HepG2 (cell line): Measurements from ENCODE around the gene ARTN. TPM values are rescaled to one million over a fixed set of nuclear protein-coding genes. Genes with fewer than 3 reads are reported as not detected.

ENCODE experiments used
- ATAC-seq: fragments of 200-7000 bp; cut with Tn5 transposase; 3 replicates; pipeline ENCODE4 v1.9.1; 2020; ENCODE audit warnings: mild to moderate bottlenecking, moderate library complexity
- BruUV-seq: library from RNA; stranded (reverse); fragments of 400-500 nt; replicated peaks from 2 replicates; lab custom pipeline; 2021; lab: Mats Ljungman, UMichigan
- CTCF ChIA-PET: fragments of 300-600 bp; formaldehyde crosslinking; extraction: SDS; loops from one replicate; lab custom pipeline; 2021; ENCODE audit warnings: low total read pairs, inconsistent platforms, low intra/inter-chr PET ratio; lab: Yijun Ruan, JAX
- POLR2A ChIA-PET: fragments of 350-600 bp; sonication (Branson Sonifier 250); formaldehyde crosslinking; loops from one replicate; lab custom pipeline; 2020; ENCODE audit warnings: antibody characterized with exemption, inconsistent platforms; lab: Yijun Ruan, JAX
- DNase-seq: peaks from one replicate; pipeline ENCODE4 v3.0.0-alpha.2; 2015; ENCODE audit warnings: low spot score
- FAIRE-seq: peaks from 3 replicates; lab custom pipeline; 2011; peaks lifted over from hg19 to GRCh38; lab: Jason Lieb, UNC
- H2AFZ ChIP-seq: one replicate; pipeline ENCODE4 v1.6.1; 2011; ENCODE audit warnings: low read length, inconsistent platforms
- H3K27ac ChIP-seq: fragments of 300-600 bp; 3 replicates; pipeline ENCODE4 v1.8.0; 2011; ENCODE audit warnings: mixed run types, mild to moderate bottlenecking, mixed read lengths, low read length, inconsistent platforms; ENCODE audit not compliant: insufficient read depth; ENCODE audit errors: extremely low read length
- H3K27me3 ChIP-seq, 2 experiments: fragments of 200-600 bp in 1 of 2; 2 replicates in 1 of 2; 3 replicates in 1 of 2; pipeline versions ENCODE4 v1.6.0 to v1.8.0; 2011; ENCODE audit warnings: low read length in 2 of 2, mild to moderate bottlenecking in 2 of 2, moderate library complexity in 2 of 2, inconsistent platforms in 1 of 2; ENCODE audit not compliant: insufficient read depth in 2 of 2, control insufficient read depth in 1 of 2
- H3K36me3 ChIP-seq, 2 experiments: fragments of 200-600 bp in 1 of 2; replicated peaks in 1 of 2; 2 replicates in 1 of 2; 3 replicates in 1 of 2; pipeline versions ENCODE4 v1.5.1 to v1.8.0; 2011; ENCODE audit warnings: low read length in 2 of 2, inconsistent platforms in 1 of 2; ENCODE audit not compliant: insufficient read depth in 2 of 2, control insufficient read depth in 1 of 2
- H3K4me1 ChIP-seq: 2 replicates; pipeline ENCODE4 v1.5.1; 2012; ENCODE audit warnings: low read length, inconsistent platforms; ENCODE audit not compliant: insufficient read depth
- H3K4me2 ChIP-seq: 2 replicates; pipeline ENCODE4 v1.6.0; 2011; ENCODE audit warnings: low read depth, low read length, inconsistent platforms
- H3K4me3 ChIP-seq, 3 experiments: fragments of 200-600 bp in 1 of 3; sonication (generic), shearing (Covaris generic) in 1 of 3; replicated peaks in 1 of 3; 2 replicates each; pipeline ENCODE4 v1.5.1; 2011 to 2016; ENCODE audit warnings: low read length in 3 of 3, inconsistent platforms in 2 of 3, low read depth in 2 of 3, mild to moderate bottlenecking in 2 of 3, control low read depth in 1 of 3, mixed read lengths in 1 of 3; ENCODE audit not compliant: insufficient read depth in 1 of 3
- H3K79me2 ChIP-seq: one replicate; pipeline ENCODE4 v1.6.1; 2011; ENCODE audit warnings: low read length, inconsistent platforms; ENCODE audit not compliant: insufficient read depth
- H3K9ac ChIP-seq: 2 replicates; pipeline ENCODE4 v1.6.0; 2011; ENCODE audit warnings: mild to moderate bottlenecking, low read depth, low read length, inconsistent platforms; ENCODE audit not compliant: insufficient read depth
- H3K9me3 ChIP-seq: 2 replicates; pipeline ENCODE4 v1.5.1; 2012; ENCODE audit warnings: mild to moderate bottlenecking, low read length
- H4K20me1 ChIP-seq: 2 replicates; pipeline ENCODE4 v1.6.0; 2011; ENCODE audit warnings: inconsistent platforms, mild to moderate bottlenecking, low read length, moderate library complexity; ENCODE audit not compliant: insufficient read depth
- BCL6 ChIP-seq: IDR thresholded peaks from 2 replicates; pipeline ENCODE4 v1.6.1; 2016; ENCODE audit warnings: missing genetic modification reagents, missing compliant biosample characterization
- FOXK1 ChIP-seq: sonication (generic); formaldehyde crosslinking; IDR thresholded peaks from 2 replicates; pipeline ENCODE4 v1.4.0; 2020; ENCODE audit warnings: low read depth, missing genetic modification reagents, borderline replicate concordance
- ISX ChIP-seq: sonication (generic); formaldehyde crosslinking; conservative IDR thresholded peaks from 2 replicates; pipeline ENCODE4 v1.5.0; 2020; ENCODE audit warnings: missing genetic modification reagents
- KDM4B ChIP-seq: sonication (generic); formaldehyde crosslinking; IDR thresholded peaks from 2 replicates; pipeline ENCODE4 v1.4.0; 2020; ENCODE audit warnings: missing genetic modification reagents
- MTF1 ChIP-seq: sonication (generic); formaldehyde crosslinking; IDR thresholded peaks from 2 replicates; pipeline ENCODE4 v1.5.0; 2020; ENCODE audit warnings: missing genetic modification reagents
- NR2C2 ChIP-seq: sonication (generic); formaldehyde crosslinking; IDR thresholded peaks from 2 replicates; pipeline ENCODE4 v1.4.0; 2020; ENCODE audit warnings: missing genetic modification reagents, mild to moderate bottlenecking, moderate library complexity, borderline replicate concordance
- PCBP2 ChIP-seq: fragments of 200-400 bp; formaldehyde crosslinking; optimal IDR thresholded peaks from 2 replicates; pipeline ENCODE3; 2018; ENCODE audit warnings: low read length, low read depth; ENCODE audit not compliant: poor library complexity, severe bottlenecking
- PRMT3 ChIP-seq: sonication (generic); formaldehyde crosslinking; IDR thresholded peaks from 2 replicates; pipeline ENCODE4 v1.8.1; 2022; ENCODE audit warnings: low read depth, mild to moderate bottlenecking, moderate library complexity, missing genetic modification reagents, borderline replicate concordance
- RFXAP ChIP-seq: sonication (generic); formaldehyde crosslinking; IDR thresholded peaks from 2 replicates; pipeline ENCODE4 v1.4.0; 2020; ENCODE audit warnings: missing genetic modification reagents, borderline replicate concordance
- ZFX ChIP-seq: sonication (generic); formaldehyde crosslinking; IDR thresholded peaks from 2 replicates; pipeline ENCODE4 v1.4.0; 2020; ENCODE audit warnings: mild to moderate bottlenecking, low read depth, missing genetic modification reagents, moderate library complexity
- ZNF121 ChIP-seq: sonication (generic); formaldehyde crosslinking; IDR thresholded peaks from 2 replicates; pipeline ENCODE4 v1.5.0; 2020; ENCODE audit warnings: mild to moderate bottlenecking, missing genetic modification reagents
- ZNF501 ChIP-seq: sonication (generic); formaldehyde crosslinking; IDR thresholded peaks from 2 replicates; pipeline ENCODE4 v1.5.1; 2020; ENCODE audit warnings: mild to moderate bottlenecking, moderate library complexity, missing genetic modification reagents
- ZNF543 ChIP-seq: sonication (generic); formaldehyde crosslinking; IDR thresholded peaks from 2 replicates; pipeline ENCODE4 v1.4.0; 2020; ENCODE audit warnings: mild to moderate bottlenecking, missing genetic modification reagents
- ZSCAN31 ChIP-seq: sonication (generic); formaldehyde crosslinking; IDR thresholded peaks from 2 replicates; pipeline ENCODE4 v1.5.0; 2020; ENCODE audit warnings: low read depth, mild to moderate bottlenecking, missing genetic modification reagents
- ZXDC ChIP-seq: sonication (generic); formaldehyde crosslinking; IDR thresholded peaks from 2 replicates; pipeline ENCODE4 v1.5.0; 2020; ENCODE audit warnings: mild to moderate bottlenecking, missing genetic modification reagents
- WGBS: methylation state at CpG from one replicate; pipeline ENCODE4 v1.1.6; 2017; ENCODE audit warnings: low lambda C conversion rate; 5-methylcytosine and 5-hydroxymethylcytosine counted together
- in situ Hi-C: cut with HindIII; loops from 2 replicates; pipeline ENCODE4 v1.10.0; 2017; ENCODE audit warnings: low pct_unique_long_range_greater_than_20kb; ENCODE audit not compliant: extremely low pct_ligation_motif_present
- intact Hi-C: fragments of 100-400 bp; cut with micrococcal nuclease; formaldehyde crosslinking; loops from one replicate; pipeline ENCODE4 v1.10.0; 2022; ENCODE audit not compliant: unreplicated experiment
- polyA plus RNA-seq, 8 experiments: library from polyadenylated mRNA; depleted of rRNA in 3 of 8; stranded (reverse) in 7 of 8; unstranded in 1 of 8; fragments of >200 nt; fragmentation: Illumina TruSeq in 4 of 8; extraction: Trizol in 4 of 8; gene quantifications; 2 replicates each; pipeline versions ENCODE4 v1.2.1 to v1.2.3, GENCODE V29; 2011 to 2016; ENCODE audit warnings: low read depth in 4 of 8, missing spikeins in 1 of 8, mixed read lengths in 1 of 8; ENCODE audit not compliant: insufficient read depth in 1 of 8
- total RNA-seq, 5 experiments: library from RNA; depleted of rRNA; stranded (reverse); fragments of >200 nt; fragmentation: Illumina TruSeq; extraction: Trizol; gene quantifications; 2 replicates each; pipeline ENCODE4 v1.2.3, GENCODE V29; 2016; ENCODE audit warnings: low read depth in 1 of 5
- TF ChIP-seq, protein P1 (sequence below): sonication (generic); formaldehyde crosslinking; IDR thresholded peaks from 2 replicates; pipeline ENCODE4 v1.5.0; 2020; ENCODE audit warnings: mild to moderate bottlenecking, missing genetic modification reagents
- TF ChIP-seq, protein P2 (sequence below): sonication (generic); formaldehyde crosslinking; IDR thresholded peaks from 2 replicates; pipeline ENCODE4; 2020; ENCODE audit warnings: missing genetic modification reagents, mild to moderate bottlenecking, borderline replicate concordance

The ARTN gene
- total and polyA plus RNA-seq, 2 of the 13 experiments (the other 11 are each of a cell fraction or from before 2014, with no cell fraction given), result 0.11 to 0.62 TPM

DNA sequence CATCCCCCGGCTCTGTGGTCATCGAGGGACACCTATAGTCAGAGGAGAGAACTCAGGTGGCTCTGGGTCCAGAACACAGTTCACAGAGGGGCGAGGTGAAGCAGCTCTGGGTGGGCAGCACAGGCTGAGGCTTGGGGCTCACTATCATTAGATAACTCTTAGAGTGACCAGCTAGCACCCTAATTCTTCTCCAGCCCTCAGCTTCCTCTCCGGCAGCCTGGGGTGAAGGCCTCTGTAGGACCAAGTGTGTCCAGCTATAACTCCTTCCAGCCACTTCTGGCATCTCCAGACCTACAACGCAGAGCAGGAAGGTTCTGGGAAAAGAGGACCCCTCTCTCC, 1.4 kb downstream of the ARTN start:
- BruUV-seq, result no TSS peak
- Histone ChIP-seq H3K9ac (no peak overlapping the region), H3K27me3 (no peaks in the 10 kb centered on the region), H3K4me2 (peak overlapping the region; percentile 99), H3K27ac (peak overlapping the region; percentile 0), H3K36me3 (no peaks in the 10 kb centered on the region), H2AFZ (peak overlapping the region; percentile 8), H3K4me3 (peak overlapping the region in 2 of 3 experiments; percentile 61 to 84; a peak in 2 of 6 replicates), H4K20me1 (0 out of 2 replicates have a peak, but pooled peaks cover 2% of the 10 kb centered on the region), H3K4me1 (peaks cover 39% of the 10 kb centered on the region), H3K9me3 (no peaks in the 10 kb centered on the region), H3K79me2 (no peaks in the 10 kb centered on the region)
- ATAC-seq (peak; percentile 70), FAIRE-seq (no peak), DNase-seq (no peak)
- intact Hi-C loops (loop anchor here (1.0 to 10.0 kb wide), 3 partner anchors 100 to 406 kb away; partner anchors contain the start of gene SLC6A9), in situ Hi-C loops (loop anchor here (5.0 kb wide), 2 partner anchors 178 to 408 kb away; no protein-coding TSS in a partner anchor)
- ChIA-PET POLR2A (interaction anchor here (0.5 to 4.3 kb wide), 8 partner anchors 9 to 901 kb away, joined by 3 to 38 read pairs (median 6); partner anchors contain the start of genes ATP6V0B, IPO13, SLC6A9 and ST3GAL3), CTCF (interaction anchor here (4.6 kb wide), 1 partner anchor 171 kb away, joined by 44 read pairs; no protein-coding TSS in a partner anchor)
- WGBS, result 8% methylated on average over 4 of the region's 5 CpGs
- TF ChIP-seq FOXK1 (CRISPR knock-in tag) (no peak), MTF1 (CRISPR knock-in tag) (no peak), PRMT3 (CRISPR knock-in tag) (no peak), ZFX (no peak), ISX (no peak), ZSCAN31 (CRISPR knock-in tag) (0 out of 2 replicates have a peak, but pooled peaks have one; percentile 49), ZNF543 (CRISPR knock-in tag) (no peak), KDM4B (CRISPR knock-in tag) (no peak), ZNF501 (CRISPR knock-in tag) (0 out of 2 replicates have a peak, but pooled peaks have one; percentile 39), RFXAP (CRISPR knock-in tag) (no peak), NR2C2 (no peak), PCBP2 (no peak), ZXDC (CRISPR knock-in tag) (no peak), BCL6 (CRISPR knock-in tag) (no peak; the same call in 1 of the 2 replicates), ZNF121 (CRISPR knock-in tag) (no peak)
- TF ChIP-seq, protein P1, sequence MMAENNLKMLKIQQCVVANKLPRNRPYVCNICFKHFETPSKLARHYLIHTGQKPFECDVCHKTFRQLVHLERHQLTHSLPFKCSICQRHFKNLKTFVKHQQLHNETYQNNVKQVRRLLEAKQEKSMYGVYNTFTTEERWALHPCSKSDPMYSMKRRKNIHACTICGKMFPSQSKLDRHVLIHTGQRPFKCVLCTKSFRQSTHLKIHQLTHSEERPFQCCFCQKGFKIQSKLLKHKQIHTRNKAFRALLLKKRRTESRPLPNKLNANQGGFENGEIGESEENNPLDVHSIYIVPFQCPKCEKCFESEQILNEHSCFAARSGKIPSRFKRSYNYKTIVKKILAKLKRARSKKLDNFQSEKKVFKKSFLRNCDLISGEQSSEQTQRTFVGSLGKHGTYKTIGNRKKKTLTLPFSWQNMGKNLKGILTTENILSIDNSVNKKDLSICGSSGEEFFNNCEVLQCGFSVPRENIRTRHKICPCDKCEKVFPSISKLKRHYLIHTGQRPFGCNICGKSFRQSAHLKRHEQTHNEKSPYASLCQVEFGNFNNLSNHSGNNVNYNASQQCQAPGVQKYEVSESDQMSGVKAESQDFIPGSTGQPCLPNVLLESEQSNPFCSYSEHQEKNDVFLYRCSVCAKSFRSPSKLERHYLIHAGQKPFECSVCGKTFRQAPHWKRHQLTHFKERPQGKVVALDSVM (CRISPR knock-in tag), result no peak
- TF ChIP-seq, protein P2, sequence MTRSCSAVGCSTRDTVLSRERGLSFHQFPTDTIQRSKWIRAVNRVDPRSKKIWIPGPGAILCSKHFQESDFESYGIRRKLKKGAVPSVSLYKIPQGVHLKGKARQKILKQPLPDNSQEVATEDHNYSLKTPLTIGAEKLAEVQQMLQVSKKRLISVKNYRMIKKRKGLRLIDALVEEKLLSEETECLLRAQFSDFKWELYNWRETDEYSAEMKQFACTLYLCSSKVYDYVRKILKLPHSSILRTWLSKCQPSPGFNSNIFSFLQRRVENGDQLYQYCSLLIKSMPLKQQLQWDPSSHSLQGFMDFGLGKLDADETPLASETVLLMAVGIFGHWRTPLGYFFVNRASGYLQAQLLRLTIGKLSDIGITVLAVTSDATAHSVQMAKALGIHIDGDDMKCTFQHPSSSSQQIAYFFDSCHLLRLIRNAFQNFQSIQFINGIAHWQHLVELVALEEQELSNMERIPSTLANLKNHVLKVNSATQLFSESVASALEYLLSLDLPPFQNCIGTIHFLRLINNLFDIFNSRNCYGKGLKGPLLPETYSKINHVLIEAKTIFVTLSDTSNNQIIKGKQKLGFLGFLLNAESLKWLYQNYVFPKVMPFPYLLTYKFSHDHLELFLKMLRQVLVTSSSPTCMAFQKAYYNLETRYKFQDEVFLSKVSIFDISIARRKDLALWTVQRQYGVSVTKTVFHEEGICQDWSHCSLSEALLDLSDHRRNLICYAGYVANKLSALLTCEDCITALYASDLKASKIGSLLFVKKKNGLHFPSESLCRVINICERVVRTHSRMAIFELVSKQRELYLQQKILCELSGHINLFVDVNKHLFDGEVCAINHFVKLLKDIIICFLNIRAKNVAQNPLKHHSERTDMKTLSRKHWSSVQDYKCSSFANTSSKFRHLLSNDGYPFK (CRISPR knock-in tag), result no peak
